HepG2 (cell line): ENCODE results near the gene TBC1D14. TPM values are rescaled to one million over a fixed set of nuclear protein-coding genes. Genes with fewer than 3 reads are reported as not detected.

Source experiments
- AGO1 ChIP-seq: fragments of 200-400 bp; formaldehyde crosslinking; IDR thresholded peaks from 2 replicates; pipeline ENCODE4 v1.6.1; 2017; ENCODE audit warnings: mild to moderate bottlenecking, low read depth, low read length, moderate library complexity; ENCODE audit not compliant: poor library complexity, severe bottlenecking
- CBFB ChIP-seq: sonication (generic); formaldehyde crosslinking; IDR thresholded peaks from 2 replicates; pipeline ENCODE4 v1.4.0; 2020; ENCODE audit warnings: missing genetic modification reagents
- FOXA3 ChIP-seq: IDR thresholded peaks from 2 replicates; pipeline ENCODE4 v1.6.1; 2016; ENCODE audit warnings: missing genetic modification reagents, missing compliant biosample characterization
- HOXA5 ChIP-seq: sonication (generic); formaldehyde crosslinking; IDR thresholded peaks from 2 replicates; pipeline ENCODE4 v1.4.0; 2020; ENCODE audit warnings: missing genetic modification reagents
- JUND ChIP-seq: sonication (generic); formaldehyde crosslinking; IDR thresholded peaks from 2 replicates; pipeline ENCODE4 v1.8.0; 2022; ENCODE audit warnings: mild to moderate bottlenecking, missing genetic modification reagents
- KMT2A ChIP-seq: sonication (generic); formaldehyde crosslinking; IDR thresholded peaks from 2 replicates; pipeline ENCODE4 v1.4.0; 2020; ENCODE audit warnings: missing genetic modification reagents
- NBN ChIP-seq: fragments of 450-650 bp; conservative IDR thresholded peaks from 2 replicates; pipeline ENCODE4 v1.6.1; 2017
- NCOA2 ChIP-seq: sonication (generic); formaldehyde crosslinking; IDR thresholded peaks from 2 replicates; pipeline ENCODE4 v1.8.0; 2022; ENCODE audit warnings: inconsistent platforms
- NPAS2 ChIP-seq: sonication (generic); formaldehyde crosslinking; IDR thresholded peaks from 2 replicates; pipeline ENCODE4 v1.8.0; 2022; ENCODE audit warnings: mild to moderate bottlenecking, missing genetic modification reagents, borderline replicate concordance
- RAD21 ChIP-seq: fragments of 450-650 bp; formaldehyde crosslinking; IDR thresholded peaks from 2 replicates; pipeline ENCODE4 v1.5.0; 2020; ENCODE audit warnings: mild to moderate bottlenecking
- SKI ChIP-seq: fragments of 450-650 bp; IDR thresholded peaks from one replicate; pipeline ENCODE4 v1.6.1; 2018; ENCODE audit warnings: mild to moderate bottlenecking; ENCODE audit not compliant: partially characterized antibody
- THAP11 ChIP-seq: IDR thresholded peaks from 2 replicates; pipeline ENCODE4 v1.6.1; 2016; ENCODE audit warnings: missing biosample characterization, missing genetic modification reagents
- YEATS2 ChIP-seq: sonication (generic); formaldehyde crosslinking; IDR thresholded peaks from 2 replicates; pipeline ENCODE4 v1.4.0; 2020; ENCODE audit warnings: missing genetic modification reagents, borderline replicate concordance
- ZNF232 ChIP-seq: sonication (generic); formaldehyde crosslinking; IDR thresholded peaks from 2 replicates; pipeline ENCODE4 v1.4.0; 2020; ENCODE audit warnings: missing genetic modification reagents, borderline replicate concordance
- ZNF510 ChIP-seq: sonication (generic); formaldehyde crosslinking; IDR thresholded peaks from 2 replicates; pipeline ENCODE4 v1.4.0; 2020; ENCODE audit warnings: low read depth, mild to moderate bottlenecking, missing genetic modification reagents
- ZNF570 ChIP-seq: sonication (generic); formaldehyde crosslinking; IDR thresholded peaks from 2 replicates; pipeline ENCODE4 v1.4.0; 2020; ENCODE audit warnings: mild to moderate bottlenecking, missing genetic modification reagents, borderline replicate concordance
- ZNF589 ChIP-seq: sonication (generic); formaldehyde crosslinking; conservative IDR thresholded peaks from 2 replicates; pipeline ENCODE4 v1.8.0; 2022; ENCODE audit warnings: mild to moderate bottlenecking, moderate library complexity, missing genetic modification reagents
- ZNF816 ChIP-seq: sonication (generic); formaldehyde crosslinking; IDR thresholded peaks from 2 replicates; pipeline ENCODE4 v1.8.0; 2022; ENCODE audit warnings: missing genetic modification reagents, mild to moderate bottlenecking, borderline replicate concordance
- polyA plus RNA-seq, 8 experiments: library from polyadenylated mRNA; depleted of rRNA in 3 of 8; stranded (reverse) in 7 of 8; unstranded in 1 of 8; fragments of >200 nt; fragmentation: Illumina TruSeq in 4 of 8; extraction: Trizol in 4 of 8; gene quantifications; 2 replicates each; pipeline versions ENCODE4 v1.2.1 to v1.2.3, GENCODE V29; 2011 to 2016; ENCODE audit warnings: low read depth in 4 of 8, missing spikeins in 1 of 8, mixed read lengths in 1 of 8; ENCODE audit not compliant: insufficient read depth in 1 of 8
- total RNA-seq, 5 experiments: library from RNA; depleted of rRNA; stranded (reverse); fragments of >200 nt; fragmentation: Illumina TruSeq; extraction: Trizol; gene quantifications; 2 replicates each; pipeline ENCODE4 v1.2.3, GENCODE V29; 2016; ENCODE audit warnings: low read depth in 1 of 5
- TF ChIP-seq, protein P1 (sequence below): sonication (generic); formaldehyde crosslinking; IDR thresholded peaks from 2 replicates; pipeline ENCODE4 v1.4.0; 2020; ENCODE audit warnings: mild to moderate bottlenecking, missing genetic modification reagents
- TF ChIP-seq, protein P2 (sequence below): sonication (generic); formaldehyde crosslinking; IDR thresholded peaks from 2 replicates; pipeline ENCODE4 v1.9.0; 2021; ENCODE audit warnings: missing genetic modification reagents, mild to moderate bottlenecking, borderline replicate concordance
- TF ChIP-seq, protein P3 (sequence below): IDR thresholded peaks from 2 replicates; pipeline ENCODE4 v1.4.0; 2020; ENCODE audit warnings: mild to moderate bottlenecking, missing genetic modification reagents

Gene TBC1D14
- total and polyA plus RNA-seq, 2 of the 13 experiments (the other 11 are each of a cell fraction or from before 2014, with no cell fraction given) = 29.5 to 46.5 TPM

DNA sequence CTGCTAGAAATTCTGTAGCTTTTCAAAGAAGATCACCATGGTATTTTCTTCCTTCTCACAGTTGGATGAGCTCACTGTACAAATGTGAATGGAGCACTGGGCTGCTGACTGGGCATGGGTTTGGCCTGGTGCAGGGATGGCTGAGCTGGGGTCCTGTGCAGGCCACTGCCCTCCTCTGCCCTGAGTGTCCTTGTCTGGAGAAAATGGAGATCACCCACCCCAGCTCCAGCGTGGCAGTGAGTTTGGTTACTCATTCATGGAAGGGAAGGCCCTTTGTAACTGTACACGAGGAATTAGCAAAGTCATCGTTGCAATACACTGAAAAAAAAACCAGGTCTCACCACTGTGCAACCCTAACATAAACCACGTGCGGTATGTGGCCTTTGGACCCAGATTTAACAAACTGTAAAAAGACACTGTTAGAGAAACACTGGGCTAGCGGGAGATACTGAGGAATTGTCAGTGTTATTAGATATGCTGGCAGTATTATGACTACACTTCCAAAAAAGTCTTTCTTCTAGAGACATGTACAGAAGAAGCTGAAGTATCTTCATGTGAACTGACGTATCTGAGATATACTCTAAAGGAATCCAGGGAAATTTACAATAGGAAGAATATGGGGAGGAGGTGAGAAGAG is 16.1 kb upstream of the TBC1D14 start (continued):
- TF ChIP-seq, protein P1, sequence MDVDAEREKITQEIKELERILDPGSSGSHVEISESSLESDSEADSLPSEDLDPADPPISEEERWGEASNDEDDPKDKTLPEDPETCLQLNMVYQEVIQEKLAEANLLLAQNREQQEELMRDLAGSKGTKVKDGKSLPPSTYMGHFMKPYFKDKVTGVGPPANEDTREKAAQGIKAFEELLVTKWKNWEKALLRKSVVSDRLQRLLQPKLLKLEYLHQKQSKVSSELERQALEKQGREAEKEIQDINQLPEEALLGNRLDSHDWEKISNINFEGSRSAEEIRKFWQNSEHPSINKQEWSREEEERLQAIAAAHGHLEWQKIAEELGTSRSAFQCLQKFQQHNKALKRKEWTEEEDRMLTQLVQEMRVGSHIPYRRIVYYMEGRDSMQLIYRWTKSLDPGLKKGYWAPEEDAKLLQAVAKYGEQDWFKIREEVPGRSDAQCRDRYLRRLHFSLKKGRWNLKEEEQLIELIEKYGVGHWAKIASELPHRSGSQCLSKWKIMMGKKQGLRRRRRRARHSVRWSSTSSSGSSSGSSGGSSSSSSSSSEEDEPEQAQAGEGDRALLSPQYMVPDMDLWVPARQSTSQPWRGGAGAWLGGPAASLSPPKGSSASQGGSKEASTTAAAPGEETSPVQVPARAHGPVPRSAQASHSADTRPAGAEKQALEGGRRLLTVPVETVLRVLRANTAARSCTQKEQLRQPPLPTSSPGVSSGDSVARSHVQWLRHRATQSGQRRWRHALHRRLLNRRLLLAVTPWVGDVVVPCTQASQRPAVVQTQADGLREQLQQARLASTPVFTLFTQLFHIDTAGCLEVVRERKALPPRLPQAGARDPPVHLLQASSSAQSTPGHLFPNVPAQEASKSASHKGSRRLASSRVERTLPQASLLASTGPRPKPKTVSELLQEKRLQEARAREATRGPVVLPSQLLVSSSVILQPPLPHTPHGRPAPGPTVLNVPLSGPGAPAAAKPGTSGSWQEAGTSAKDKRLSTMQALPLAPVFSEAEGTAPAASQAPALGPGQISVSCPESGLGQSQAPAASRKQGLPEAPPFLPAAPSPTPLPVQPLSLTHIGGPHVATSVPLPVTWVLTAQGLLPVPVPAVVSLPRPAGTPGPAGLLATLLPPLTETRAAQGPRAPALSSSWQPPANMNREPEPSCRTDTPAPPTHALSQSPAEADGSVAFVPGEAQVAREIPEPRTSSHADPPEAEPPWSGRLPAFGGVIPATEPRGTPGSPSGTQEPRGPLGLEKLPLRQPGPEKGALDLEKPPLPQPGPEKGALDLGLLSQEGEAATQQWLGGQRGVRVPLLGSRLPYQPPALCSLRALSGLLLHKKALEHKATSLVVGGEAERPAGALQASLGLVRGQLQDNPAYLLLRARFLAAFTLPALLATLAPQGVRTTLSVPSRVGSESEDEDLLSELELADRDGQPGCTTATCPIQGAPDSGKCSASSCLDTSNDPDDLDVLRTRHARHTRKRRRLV = no peak
- TF ChIP-seq, protein P2, sequence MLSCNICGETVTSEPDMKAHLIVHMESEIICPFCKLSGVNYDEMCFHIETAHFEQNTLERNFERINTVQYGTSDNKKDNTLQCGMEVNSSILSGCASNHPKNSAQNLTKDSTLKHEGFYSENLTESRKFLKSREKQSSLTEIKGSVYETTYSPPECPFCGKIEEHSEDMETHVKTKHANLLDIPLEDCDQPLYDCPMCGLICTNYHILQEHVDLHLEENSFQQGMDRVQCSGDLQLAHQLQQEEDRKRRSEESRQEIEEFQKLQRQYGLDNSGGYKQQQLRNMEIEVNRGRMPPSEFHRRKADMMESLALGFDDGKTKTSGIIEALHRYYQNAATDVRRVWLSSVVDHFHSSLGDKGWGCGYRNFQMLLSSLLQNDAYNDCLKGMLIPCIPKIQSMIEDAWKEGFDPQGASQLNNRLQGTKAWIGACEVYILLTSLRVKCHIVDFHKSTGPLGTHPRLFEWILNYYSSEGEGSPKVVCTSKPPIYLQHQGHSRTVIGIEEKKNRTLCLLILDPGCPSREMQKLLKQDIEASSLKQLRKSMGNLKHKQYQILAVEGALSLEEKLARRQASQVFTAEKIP (CRISPR knock-in tag) = no peak
- TF ChIP-seq CBFB (CRISPR knock-in tag) (peak; percentile 82), ZNF589 (no peak), NBN (no peak), RAD21 (CRISPR knock-in tag) (peak; percentile 48), YEATS2 (CRISPR knock-in tag) (peak; percentile 79; the same call in 1 of the 2 replicates), JUND (CRISPR knock-in tag) (peak; percentile 60; the same call in 1 of the 2 replicates), AGO1 (no peak), SKI (peak; percentile 70), ZNF816 (CRISPR knock-in tag) (peak; percentile 59; the same call in 1 of the 2 replicates), KMT2A (CRISPR knock-in tag) (no peak), ZNF232 (peak; percentile 80; the same call in 1 of the 2 replicates), NPAS2 (CRISPR knock-in tag) (no peak), THAP11 (CRISPR knock-in tag) (peak; percentile 77), NCOA2 (CRISPR knock-in tag) (peak; percentile 95), HOXA5 (CRISPR knock-in tag) (peak; percentile 74), ZNF510 (CRISPR knock-in tag) (no peak), ZNF570 (CRISPR knock-in tag) (no peak), FOXA3 (CRISPR knock-in tag) (peak; percentile 89)
- TF ChIP-seq, protein P3, sequence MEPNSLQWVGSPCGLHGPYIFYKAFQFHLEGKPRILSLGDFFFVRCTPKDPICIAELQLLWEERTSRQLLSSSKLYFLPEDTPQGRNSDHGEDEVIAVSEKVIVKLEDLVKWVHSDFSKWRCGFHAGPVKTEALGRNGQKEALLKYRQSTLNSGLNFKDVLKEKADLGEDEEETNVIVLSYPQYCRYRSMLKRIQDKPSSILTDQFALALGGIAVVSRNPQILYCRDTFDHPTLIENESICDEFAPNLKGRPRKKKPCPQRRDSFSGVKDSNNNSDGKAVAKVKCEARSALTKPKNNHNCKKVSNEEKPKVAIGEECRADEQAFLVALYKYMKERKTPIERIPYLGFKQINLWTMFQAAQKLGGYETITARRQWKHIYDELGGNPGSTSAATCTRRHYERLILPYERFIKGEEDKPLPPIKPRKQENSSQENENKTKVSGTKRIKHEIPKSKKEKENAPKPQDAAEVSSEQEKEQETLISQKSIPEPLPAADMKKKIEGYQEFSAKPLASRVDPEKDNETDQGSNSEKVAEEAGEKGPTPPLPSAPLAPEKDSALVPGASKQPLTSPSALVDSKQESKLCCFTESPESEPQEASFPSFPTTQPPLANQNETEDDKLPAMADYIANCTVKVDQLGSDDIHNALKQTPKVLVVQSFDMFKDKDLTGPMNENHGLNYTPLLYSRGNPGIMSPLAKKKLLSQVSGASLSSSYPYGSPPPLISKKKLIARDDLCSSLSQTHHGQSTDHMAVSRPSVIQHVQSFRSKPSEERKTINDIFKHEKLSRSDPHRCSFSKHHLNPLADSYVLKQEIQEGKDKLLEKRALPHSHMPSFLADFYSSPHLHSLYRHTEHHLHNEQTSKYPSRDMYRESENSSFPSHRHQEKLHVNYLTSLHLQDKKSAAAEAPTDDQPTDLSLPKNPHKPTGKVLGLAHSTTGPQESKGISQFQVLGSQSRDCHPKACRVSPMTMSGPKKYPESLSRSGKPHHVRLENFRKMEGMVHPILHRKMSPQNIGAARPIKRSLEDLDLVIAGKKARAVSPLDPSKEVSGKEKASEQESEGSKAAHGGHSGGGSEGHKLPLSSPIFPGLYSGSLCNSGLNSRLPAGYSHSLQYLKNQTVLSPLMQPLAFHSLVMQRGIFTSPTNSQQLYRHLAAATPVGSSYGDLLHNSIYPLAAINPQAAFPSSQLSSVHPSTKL = peak; percentile 96
